ENCODE measurements around the gene GNAT1.
"Not testable (repeated sequence)": the region's sequence is repeated elsewhere in the genome, so short reads cannot be mapped to it uniquely, and the experiment has no call there.

GNAT1 gene

DNA sequence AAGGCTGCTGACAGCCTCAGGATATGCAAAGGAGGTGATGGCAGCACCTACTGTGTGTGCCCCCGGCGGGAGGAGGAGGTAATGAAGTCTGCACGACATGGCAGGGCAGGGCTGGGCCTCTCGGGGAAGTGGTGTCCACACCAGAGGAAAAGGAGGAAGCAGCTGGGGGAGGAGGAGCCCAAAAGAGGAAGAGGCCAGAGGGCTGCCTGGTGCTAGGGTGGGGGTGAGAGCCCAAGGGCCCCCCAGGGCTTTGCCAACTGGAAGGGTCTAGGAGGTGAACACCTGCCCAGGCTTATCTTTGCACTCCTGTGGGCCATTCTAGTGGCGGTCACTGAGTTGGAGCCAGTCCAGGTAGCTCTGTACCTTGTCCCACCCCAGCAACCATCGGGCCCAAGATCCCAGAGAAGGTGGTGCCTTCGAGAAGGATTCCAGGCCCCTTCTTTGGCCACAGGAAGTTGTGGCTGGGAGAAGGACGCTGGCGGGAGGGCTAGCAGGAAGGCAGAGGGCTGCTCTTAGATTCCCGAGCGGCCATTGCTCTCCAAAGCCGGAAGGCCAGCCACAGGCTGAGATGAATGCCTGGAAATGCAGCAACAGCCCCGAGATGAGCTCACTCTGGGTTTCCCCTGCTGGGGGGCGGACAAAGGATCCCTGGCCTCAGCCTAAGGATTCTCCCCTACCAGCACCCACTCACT lies 51.6 kb downstream of the GNAT1 start:
- peak; percentile 79 for DNase-seq (ENCODE audit: low spot score)

DNA sequence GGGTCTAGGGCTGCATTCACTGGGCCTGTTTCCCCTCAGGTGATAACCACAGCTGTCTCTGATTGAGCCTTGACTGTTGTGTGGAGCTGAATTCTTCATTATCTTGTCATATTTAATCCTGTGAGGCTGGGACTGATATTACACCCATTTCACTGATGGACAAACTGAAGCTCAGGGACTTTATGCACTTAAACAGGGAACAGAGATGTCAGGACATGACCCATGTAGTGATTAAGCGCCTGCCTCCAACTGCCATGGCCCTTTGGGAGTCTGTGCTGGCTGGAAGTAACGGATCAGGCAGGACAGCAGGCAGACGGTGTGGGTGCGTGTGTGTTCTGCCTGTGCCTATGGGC lies 52.1 kb downstream of the GNAT1 start:
- DNase-seq (ENCODE audit: low spot score) = no peak

DNA sequence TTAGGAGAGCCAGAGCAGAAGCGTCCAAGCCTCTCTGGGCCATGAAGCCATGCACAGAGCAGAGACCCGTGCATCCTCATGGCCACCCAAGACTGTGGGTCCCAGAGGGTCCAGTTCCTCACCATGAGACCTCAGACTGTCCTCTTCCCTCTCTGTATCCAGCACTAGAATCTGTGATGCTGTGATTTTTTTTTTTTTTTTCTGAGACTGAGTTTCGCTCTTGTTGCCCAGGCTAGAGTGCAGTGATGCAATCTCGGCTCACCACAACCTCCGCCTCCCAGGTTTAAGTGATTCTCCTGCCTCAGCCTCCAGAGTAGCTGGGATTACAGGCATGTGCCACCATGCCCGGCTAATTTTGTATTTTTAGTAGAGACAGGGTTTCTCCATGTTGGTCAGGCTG lies 53.4 kb downstream of the GNAT1 start:
- not testable (repeated sequence) for DNase-seq (ENCODE audit: low spot score)

DNA sequence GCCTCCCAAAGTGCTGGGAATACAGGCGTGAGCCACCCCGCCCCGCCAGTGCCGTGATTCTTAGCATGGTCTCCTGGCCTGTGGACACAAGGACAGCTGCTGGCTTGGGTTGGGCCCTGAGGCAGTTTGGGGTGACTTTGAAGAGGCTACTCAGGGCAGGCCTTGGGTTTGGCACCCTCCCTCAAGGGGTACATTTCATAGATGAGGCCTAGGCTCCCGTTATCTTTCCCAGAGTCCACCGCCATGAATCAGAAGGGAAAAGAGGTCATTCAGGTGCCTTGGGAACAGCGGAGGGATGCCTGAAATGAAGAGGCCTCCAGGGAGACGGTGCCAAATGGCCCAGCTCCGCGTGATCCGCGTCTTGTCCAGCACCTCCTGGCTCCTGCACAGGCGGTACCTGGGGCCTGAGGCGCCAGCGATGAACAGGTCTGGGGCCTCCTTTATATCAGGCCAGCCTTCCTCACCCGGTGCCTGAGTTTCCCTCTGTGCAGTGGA lies 53.9 kb downstream of the GNAT1 start:
- DNase-seq (ENCODE audit: low spot score) = no peak

DNA sequence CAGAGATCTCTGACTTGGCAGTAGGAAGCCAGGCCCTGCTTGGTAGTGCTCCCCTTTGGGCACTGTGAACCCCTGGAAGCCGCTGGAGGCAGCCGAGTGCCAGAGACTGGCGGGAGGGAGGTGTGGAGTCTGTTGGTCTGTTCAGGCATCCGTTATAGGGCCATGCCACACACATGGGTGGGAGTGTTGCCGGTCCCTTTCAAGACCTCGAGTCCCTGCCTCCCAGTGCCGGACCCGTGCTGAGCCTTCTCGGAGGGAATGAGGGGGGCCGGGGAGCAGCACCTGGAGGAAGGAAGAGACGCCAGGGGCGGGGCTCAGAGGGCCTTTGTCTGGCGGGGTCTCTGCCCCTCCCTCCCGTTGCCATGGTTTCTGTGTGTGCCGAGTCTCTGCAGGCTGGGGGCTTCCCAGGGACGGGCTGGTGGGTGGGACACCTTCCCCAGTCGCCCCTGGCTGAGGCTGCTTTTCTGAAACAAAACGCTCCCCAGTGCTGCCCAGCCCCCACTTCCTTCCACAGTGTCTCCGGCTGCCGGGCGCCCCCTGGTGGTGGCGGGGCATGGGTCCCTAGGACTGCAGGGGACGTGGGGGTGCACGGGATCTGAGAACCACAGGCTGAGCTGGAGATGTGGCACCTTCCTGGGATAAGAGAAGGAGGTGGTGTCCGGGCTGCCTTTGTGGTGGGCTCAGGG lies 54.6 kb downstream of the GNAT1 start:
- DNase-seq (ENCODE audit: low spot score) = peak; percentile 82

DNA sequence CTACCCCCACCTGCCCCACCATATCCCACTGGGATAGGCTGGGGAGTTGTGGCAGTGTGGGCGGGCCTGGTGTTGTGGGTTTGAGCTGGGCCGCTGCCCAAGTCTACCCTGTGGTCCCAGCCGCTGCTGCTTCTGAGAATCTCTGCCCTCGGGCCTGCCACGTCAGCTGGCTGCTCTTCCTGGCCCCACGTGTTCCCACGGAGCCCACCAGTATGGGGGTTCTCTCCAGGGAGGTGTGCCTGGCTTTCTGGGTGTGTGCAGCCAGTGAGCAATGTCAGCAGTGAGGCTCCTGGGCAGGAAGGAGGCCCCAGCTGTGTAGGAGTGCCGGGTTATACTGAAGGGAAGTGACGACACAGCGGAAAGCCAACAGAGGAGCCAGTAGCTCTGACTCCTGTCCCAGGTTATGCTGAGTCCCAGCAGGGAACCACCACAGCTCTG lies 55.1 kb downstream of the GNAT1 start:
- no peak for DNase-seq (ENCODE audit: low spot score)
